K562 (cell line): Measurements from ENCODE around the gene DPY30. TPM values are rescaled to one million over a fixed set of nuclear protein-coding genes. Genes with fewer than 3 reads are reported as not detected.

ENCODE experiments used
- ATAC-seq: fragments of 200-7000 bp; cut with Tn5 transposase; 3 replicates; pipeline ENCODE4 v1.9.1; 2020; ENCODE audit warnings: moderate library complexity
- BruUV-seq: library from RNA; stranded (reverse); fragments of 400-500 nt; replicated peaks from 2 replicates; lab custom pipeline; 2021; lab: Mats Ljungman, UMichigan
- CTCF ChIA-PET: fragments of 300-600 bp; formaldehyde crosslinking; extraction: SDS; loops from one replicate; lab custom pipeline; 2021; ENCODE audit warnings: low intra/inter-chr PET ratio; lab: Yijun Ruan, JAX
- POLR2A ChIA-PET: fragments of 300-600, 350-650 bp; sonication (Branson Sonifier 250); formaldehyde crosslinking; extraction: SDS; loops from one replicate; lab custom pipeline; 2021; ENCODE audit warnings: antibody characterized with exemption, inconsistent platforms; lab: Yijun Ruan, JAX
- DNase-seq, 4 experiments: peaks; one replicate each; pipeline versions ENCODE4 v3.0.0 to v3.0.0-alpha.2; 2011 to 2018; ENCODE audit warnings: low spot score in 3 of 4, mixed read lengths in 3 of 4; ENCODE audit errors: extremely low read depth in 1 of 4
- FAIRE-seq: peaks from 2 replicates; lab custom pipeline; 2011; peaks lifted over from hg19 to GRCh38; lab: Jason Lieb, UNC
- H2AFZ ChIP-seq: 2 replicates; pipeline ENCODE4 v1.6.0; 2011; ENCODE audit warnings: low read depth, low read length, control low read depth, inconsistent platforms
- H3K27ac ChIP-seq: fragments of 200-600 bp; 3 replicates; pipeline ENCODE4 v1.8.0; 2011; ENCODE audit warnings: low read depth, mild to moderate bottlenecking, control low read depth, inconsistent platforms, low read length, moderate library complexity, mixed read lengths; ENCODE audit errors: extremely low read depth
- H3K27me3 ChIP-seq, 2 experiments: fragments of 300-600 bp in 1 of 2; 2 replicates in 1 of 2; 3 replicates in 1 of 2; pipeline versions ENCODE4 v1.6.0 to v1.8.0; 2011; ENCODE audit warnings: inconsistent platforms in 2 of 2, low read length in 2 of 2, mild to moderate bottlenecking in 1 of 2, mixed read lengths in 1 of 2, moderate library complexity in 1 of 2; ENCODE audit not compliant: control insufficient read depth in 2 of 2, insufficient read depth in 2 of 2
- H3K36me3 ChIP-seq: fragments of 300-600 bp; 3 replicates; pipeline ENCODE4 v1.8.0; 2011; ENCODE audit warnings: mild to moderate bottlenecking, low read length, inconsistent platforms; ENCODE audit not compliant: control insufficient read depth, insufficient read depth
- H3K4me1 ChIP-seq, 2 experiments: fragments of 200-600 bp in 1 of 2; replicated peaks in 1 of 2; 2 replicates in 1 of 2; 3 replicates in 1 of 2; pipeline versions ENCODE4 v1.5.1 to v1.8.0; 2011; ENCODE audit warnings: inconsistent platforms in 2 of 2, low read length in 2 of 2, mild to moderate bottlenecking in 1 of 2, mixed read lengths in 1 of 2, moderate library complexity in 1 of 2; ENCODE audit not compliant: control insufficient read depth in 2 of 2, insufficient read depth in 2 of 2
- H3K4me2 ChIP-seq: 2 replicates; pipeline ENCODE4 v1.6.1; 2011; ENCODE audit warnings: low read length, control low read depth, inconsistent platforms, mixed read lengths; ENCODE audit not compliant: insufficient read depth
- H3K4me3 ChIP-seq: fragments of 200-600 bp; sonication (generic), shearing (Covaris generic); 2 replicates; pipeline ENCODE4 v1.5.1; 2016; ENCODE audit warnings: control low read depth, inconsistent platforms
- H3K79me2 ChIP-seq: fragments of 200-600 bp; 3 replicates; pipeline ENCODE4 v1.8.0; 2011; ENCODE audit warnings: low read length, inconsistent platforms; ENCODE audit not compliant: control insufficient read depth, insufficient read depth
- H3K9ac ChIP-seq, 2 experiments: 2 replicates each; pipeline versions ENCODE4 v1.6.0 to v1.6.1; 2011; ENCODE audit warnings: low read depth in 2 of 2, low read length in 2 of 2, control low read depth in 1 of 2, inconsistent platforms in 1 of 2, mild to moderate bottlenecking in 1 of 2, mixed read lengths in 1 of 2; ENCODE audit not compliant: insufficient read depth in 1 of 2
- H3K9me1 ChIP-seq: one replicate; pipeline ENCODE4 v1.6.0; 2011; ENCODE audit warnings: inconsistent platforms, mild to moderate bottlenecking, low read length, moderate library complexity; ENCODE audit not compliant: control insufficient read depth, insufficient read depth
- H3K9me3 ChIP-seq: replicated peaks from 2 replicates; pipeline ENCODE4 v1.5.1; 2011; ENCODE audit warnings: low read depth, low read length, inconsistent platforms; ENCODE audit not compliant: control insufficient read depth, insufficient read depth
- H4K20me1 ChIP-seq: replicated peaks from 2 replicates; pipeline ENCODE4 v1.6.1; 2011; ENCODE audit warnings: low read length, inconsistent platforms, mixed read lengths; ENCODE audit not compliant: control insufficient read depth, insufficient read depth
- ATF3 ChIP-seq, 2 experiments: fragments of 450-650 bp in 1 of 2; sonication (generic) in 1 of 2; formaldehyde crosslinking in 1 of 2; IDR thresholded peaks in 1 of 2; conservative IDR thresholded peaks in 1 of 2; 2 replicates each; pipeline versions ENCODE4 v1.6.1 to v1.8.1; 2016 to 2023; ENCODE audit warnings: mild to moderate bottlenecking in 2 of 2, moderate library complexity in 2 of 2, inconsistent platforms in 1 of 2, missing genetic modification reagents in 1 of 2
- BRF1 ChIP-seq: IDR thresholded peaks from 3 replicates; pipeline ENCODE4 v1.6.1; 2011; ENCODE audit warnings: borderline replicate concordance, mild to moderate bottlenecking; ENCODE audit not compliant: insufficient read length; ENCODE audit errors: extremely low read depth
- E2F3 ChIP-seq: fragments of 250-450 bp; sonication (Bioruptor Pico); IDR thresholded peaks from 2 replicates; pipeline ENCODE4 v1.4.0; 2020; ENCODE audit warnings: mild to moderate bottlenecking
- FOS ChIP-seq: IDR thresholded peaks from 3 replicates; pipeline ENCODE4 v1.6.1; 2011; ENCODE audit not compliant: insufficient read length; ENCODE audit errors: extremely low read depth
- GMEB1 ChIP-seq: fragments of 250-450 bp; sonication (Bioruptor Pico); IDR thresholded peaks from 2 replicates; pipeline ENCODE4 v1.4.0; 2020; ENCODE audit warnings: mild to moderate bottlenecking
- HDAC2 ChIP-seq: fragments of 450-650 bp; IDR thresholded peaks from 2 replicates; pipeline ENCODE4 v1.6.1; 2016; ENCODE audit warnings: mild to moderate bottlenecking
- MTA1 ChIP-seq: fragments of 450-650 bp; IDR thresholded peaks from 2 replicates; pipeline ENCODE4 v1.6.1; 2017; ENCODE audit warnings: borderline replicate concordance
- POU5F1 ChIP-seq: fragments of 150-350 bp; IDR thresholded peaks from 2 replicates; pipeline ENCODE4 v1.6.1; 2014; ENCODE audit warnings: borderline replicate concordance, low read length, low read depth, mild to moderate bottlenecking; ENCODE audit not compliant: partially characterized antibody
- RB1 ChIP-seq: fragments of 450-650 bp; IDR thresholded peaks from 2 replicates; pipeline ENCODE4 v1.6.1; 2017; ENCODE audit warnings: low read depth, mild to moderate bottlenecking
- RBM14 ChIP-seq: fragments of 200-400 bp; formaldehyde crosslinking; IDR thresholded peaks from 2 replicates; pipeline ENCODE4 v1.6.1; 2018; ENCODE audit warnings: low read depth, mild to moderate bottlenecking, low read length, moderate library complexity, borderline replicate concordance; ENCODE audit not compliant: insufficient read depth
- RNF2 ChIP-seq: sonication (generic); IDR thresholded peaks from 2 replicates; pipeline ENCODE4 v1.6.1; 2016
- SIRT6 ChIP-seq: IDR thresholded peaks from one replicate; pipeline ENCODE4 v1.6.1; 2012; ENCODE audit warnings: low read depth, mild to moderate bottlenecking, control low read depth, inconsistent platforms, low read length, moderate library complexity
- SPI1 ChIP-seq: IDR thresholded peaks from 2 replicates; pipeline ENCODE4 v1.6.1; 2011; ENCODE audit warnings: low read depth, low read length, control low read depth, borderline replicate concordance
- ZEB2 ChIP-seq: fragments of 450-650 bp; IDR thresholded peaks from 2 replicates; pipeline ENCODE4 v1.6.1; 2016
- ZKSCAN1 ChIP-seq: fragments of 150-350 bp; IDR thresholded peaks from 2 replicates; pipeline ENCODE4 v1.6.1; 2016; ENCODE audit warnings: low read depth, low read length
- ZNF165 ChIP-seq: fragments of 250-450 bp; sonication (Bioruptor Pico); IDR thresholded peaks from 2 replicates; pipeline ENCODE4 v1.4.0; 2020; ENCODE audit warnings: borderline replicate concordance
- ZNF347 ChIP-seq: fragments of 450-650 bp; formaldehyde crosslinking; IDR thresholded peaks from 2 replicates; pipeline ENCODE4 v1.4.0; 2020; ENCODE audit warnings: low read depth, mild to moderate bottlenecking, moderate library complexity
- ZNF395 ChIP-seq: fragments of 200-800 bp; sonication (Bioruptor generic); IDR thresholded peaks from 2 replicates; pipeline ENCODE4 v1.6.1; 2017; ENCODE audit warnings: missing genetic modification characterization, missing compliant biosample characterization
- WGBS: fragments of 100-300 bp; shearing (Covaris generic); methylation state at CpG from one replicate; pipeline ENCODE4 v1.1.6; 2016; ENCODE audit warnings: low coverage, mixed read lengths; ENCODE audit not compliant: insufficient coverage; ENCODE audit errors: missing lambda C conversion rate; 5-methylcytosine and 5-hydroxymethylcytosine counted together
- in situ Hi-C: fragments of 300-500 bp; cut with MboI; formaldehyde crosslinking; loops from 4 replicates; pipeline ENCODE4 v1.15.0; 2018; ENCODE audit warnings: inconsistent platforms, mixed read lengths
- intact Hi-C: fragments of 100-400 bp; cut with micrococcal nuclease; formaldehyde crosslinking; loops from 2 replicates; pipeline ENCODE4 v1.14.2; 2022
- polyA plus RNA-seq, 8 experiments: library from polyadenylated mRNA; depleted of rRNA in 4 of 8; stranded (reverse) in 5 of 8; unstranded in 3 of 8; fragments of >200 nt; fragmentation: Nextera tagmentation in 2 of 8; fragmentation: Illumina TruSeq in 1 of 8; extraction: Ambion mirVana in 2 of 8; extraction: Trizol in 1 of 8; gene quantifications; 2 replicates each; pipeline versions ENCODE4 v1.2.1 to v1.2.3, GENCODE V29; 2011 to 2014; ENCODE audit warnings: inconsistent platforms in 1 of 8, missing spikeins in 1 of 8
- total RNA-seq, 7 experiments: library from RNA; depleted of rRNA in 6 of 7; stranded (reverse); fragments of >200 nt in 6 of 7; fragmentation: Illumina TruSeq in 2 of 7; extraction: Trizol in 2 of 7; gene quantifications; 2 replicates each; pipeline versions ENCODE4 v1.2.1 to v1.2.3, GENCODE V29; 2011 to 2021; ENCODE audit warnings: low replicate concordance in 1 of 7

The DPY30 gene
- total and polyA plus RNA-seq, 9 of the 15 experiments (the other 6 are each of a cell fraction or from before 2014, with no cell fraction given) = 64.6 to 402 (median 116) TPM

GRCh38 chr2:31998731-31999383 lies 40.7 kb downstream of the DPY30 start:
- Histone ChIP-seq H3K4me3 (no peak overlapping the region), H3K27ac (no peak overlapping the region), H3K9me3 (no peaks in the 10 kb centered on the region), H3K36me3 (peaks cover 5% of the 10 kb centered on the region; the same call in 2 of the 3 replicates), H4K20me1 (peaks cover 7% of the 10 kb centered on the region; the same call in 1 of the 2 replicates), H3K9me1 (no peaks in the 10 kb centered on the region), H3K27me3 (no peaks in the 10 kb centered on the region), H2AFZ (no peak overlapping the region), H3K9ac (no peak overlapping the region), H3K4me1 (peaks cover 11 to 17% of the 10 kb centered on the region in 2 experiments; a peak in 4 of 5 replicates), H3K4me2 (no peak overlapping the region), H3K79me2 (peaks cover 93% of the 10 kb centered on the region)
- peak; percentile 41 for ATAC-seq
- in situ Hi-C loops = no loop called here
- ChIA-PET POLR2A (interaction anchor here (0.8 to 1.1 kb wide), 5 partner anchors 10 to 167 kb away, joined by 3 to 4 read pairs (median 4); partner anchors contain the start of gene SLC30A6), CTCF (no interaction called here)
- DNase-seq = no peak
- no peak for FAIRE-seq
- intact Hi-C loops = no loop called here
- no TSS peak for BruUV-seq
- WGBS = 45% methylated on average over 3 of the region's 4 CpGs
- TF ChIP-seq GMEB1 (no peak), HDAC2 (no peak), E2F3 (CRISPR knock-in tag) (no peak), ATF3 (IDR thresholded peaks at IDR 0.05) (no peak), ATF3 (CRISPR knock-in tag; conservative IDR thresholded peaks at IDR 0.05) (no peak), ZNF395 (CRISPR knock-in tag) (no peak), RNF2 (no peak), ZEB2 (no peak), BRF1 (no peak), POU5F1 (no peak), RBM14 (no peak), RB1 (no peak), MTA1 (no peak), FOS (no peak), SPI1 (peak; percentile 81), SIRT6 (no peak), ZNF347 (CRISPR knock-in tag) (no peak), ZNF165 (CRISPR knock-in tag) (no peak), ZKSCAN1 (no peak)
